T-helper 2 cell treated with Interferon-gamma antibody and Interleukin-4, amounts not matched to agents 5 μg/mL and 100 μg/mL, for 36 hours (primary cell): Measurements from ENCODE around the gene IFITM10.

ENCODE experiments used
- DNase-seq: peaks from one replicate; pipeline ENCODE4 v3.0.0; 2021; ENCODE audit warnings: low spot score
- H3K27ac Mint-ChIP-seq: one replicate; pipeline ENCODE4 v1.8.0; 2021; ENCODE audit warnings: mild to moderate bottlenecking, mixed read lengths
- H3K27me3 Mint-ChIP-seq: one replicate; pipeline ENCODE4 v1.8.0; 2021; ENCODE audit warnings: low read depth, mixed read lengths
- H3K36me3 Mint-ChIP-seq: one replicate; pipeline ENCODE4 v1.8.0; 2021; ENCODE audit warnings: low read depth, mixed read lengths
- H3K4me1 Mint-ChIP-seq: one replicate; pipeline ENCODE4 v1.8.0; 2021; ENCODE audit warnings: low read depth, mixed read lengths
- H3K4me3 Mint-ChIP-seq: one replicate; pipeline ENCODE4 v1.8.0; 2022; ENCODE audit warnings: mild to moderate bottlenecking, moderate library complexity, mixed read lengths
- H3K9me3 Mint-ChIP-seq: one replicate; pipeline ENCODE4 v1.8.0; 2021; ENCODE audit warnings: mixed read lengths

IFITM10 gene

DNA sequence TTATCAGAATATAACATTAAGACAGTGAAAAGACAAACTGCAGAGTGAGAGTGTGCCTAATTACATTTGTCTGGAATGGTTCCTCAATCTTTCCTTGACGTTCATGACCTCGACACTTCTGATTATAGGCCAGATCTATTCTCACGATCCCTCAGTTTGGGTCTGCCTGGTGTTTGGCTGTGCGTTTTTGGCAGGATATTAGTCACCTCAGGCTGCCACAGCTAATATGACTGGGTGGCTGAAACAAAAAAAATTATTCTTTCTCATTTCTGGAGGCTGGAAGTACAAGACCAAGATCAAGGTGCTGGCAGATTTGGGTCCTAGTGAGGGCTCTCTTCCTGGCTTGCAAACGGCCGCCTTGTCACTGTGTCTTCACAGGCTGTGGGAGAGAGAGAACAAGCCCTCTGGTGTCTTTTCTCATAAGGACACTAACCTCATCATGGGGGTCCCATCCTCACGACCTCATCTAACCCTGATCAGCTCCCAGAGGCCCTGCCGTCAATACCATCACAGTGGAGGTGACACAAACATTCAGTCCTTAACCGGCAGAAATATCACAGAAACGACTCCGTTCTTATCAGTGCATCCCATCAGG is 23.2 kb downstream of the IFITM10 start:
- no peak overlapping the region for H3K4me3 Mint-ChIP-seq
- H3K9me3 Mint-ChIP-seq, result peaks cover 9% of the 10 kb centered on the region
- peaks cover 36% of the 10 kb centered on the region for H3K27me3 Mint-ChIP-seq
- no peak overlapping the region for H3K27ac Mint-ChIP-seq
- no peaks in the 10 kb centered on the region for H3K36me3 Mint-ChIP-seq
- no peak for DNase-seq
- peaks cover 7% of the 10 kb centered on the region for H3K4me1 Mint-ChIP-seq

DNA sequence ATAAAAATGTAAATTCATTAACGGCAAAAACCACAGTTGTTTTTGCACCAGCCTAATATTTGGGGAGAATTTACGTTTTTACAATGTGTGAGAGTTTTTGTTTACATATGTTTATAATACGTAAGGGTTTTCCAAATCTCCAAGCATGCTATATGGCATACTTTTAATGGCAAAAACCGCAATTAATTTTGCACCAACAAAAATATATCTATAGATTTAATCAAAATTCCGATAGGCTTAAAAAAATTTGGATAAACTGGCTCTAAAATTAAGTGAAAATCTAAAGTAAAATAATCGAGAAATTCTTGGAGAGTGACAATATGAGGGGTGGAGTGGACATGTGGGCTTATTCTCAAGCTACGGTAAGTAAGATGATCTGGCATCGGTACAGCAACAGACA is 30.6 kb downstream of the IFITM10 start:
- Mint-ChIP-seq H3K4me1 (no peaks in the 10 kb centered on the region), H3K36me3 (no peaks in the 10 kb centered on the region), H3K27me3 (peaks cover 9% of the 10 kb centered on the region), H3K4me3 (no peak overlapping the region), H3K9me3 (no peaks in the 10 kb centered on the region), H3K27ac (no peak overlapping the region)
- no peak for DNase-seq

DNA sequence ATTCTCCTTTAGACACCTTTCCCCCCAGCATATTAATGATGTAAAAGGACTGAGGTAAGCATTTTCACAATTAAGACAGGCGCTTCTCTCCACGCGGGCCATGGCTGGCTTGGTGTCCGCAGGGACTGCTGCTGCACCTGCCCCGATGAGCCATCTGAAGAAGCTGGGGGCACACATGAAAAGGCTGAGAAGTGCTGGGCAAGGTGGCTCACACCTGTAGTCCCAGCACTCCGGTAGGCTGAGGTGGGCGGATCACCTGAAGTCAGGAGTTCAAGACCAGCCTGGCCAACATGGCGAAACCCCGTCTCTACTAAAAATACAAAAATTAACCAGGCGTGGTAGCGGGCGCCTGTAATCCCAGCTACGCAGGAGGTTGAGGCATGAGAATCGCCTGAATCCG is 32.1 kb downstream of the IFITM10 start:
- peaks cover 9% of the 10 kb centered on the region for H3K27me3 Mint-ChIP-seq
- no peak for DNase-seq
- no peak overlapping the region for H3K4me3 Mint-ChIP-seq
- H3K27ac Mint-ChIP-seq, result no peak overlapping the region
- no peaks in the 10 kb centered on the region for H3K4me1 Mint-ChIP-seq
- H3K9me3 Mint-ChIP-seq, result no peaks in the 10 kb centered on the region
- no peaks in the 10 kb centered on the region for H3K36me3 Mint-ChIP-seq

DNA sequence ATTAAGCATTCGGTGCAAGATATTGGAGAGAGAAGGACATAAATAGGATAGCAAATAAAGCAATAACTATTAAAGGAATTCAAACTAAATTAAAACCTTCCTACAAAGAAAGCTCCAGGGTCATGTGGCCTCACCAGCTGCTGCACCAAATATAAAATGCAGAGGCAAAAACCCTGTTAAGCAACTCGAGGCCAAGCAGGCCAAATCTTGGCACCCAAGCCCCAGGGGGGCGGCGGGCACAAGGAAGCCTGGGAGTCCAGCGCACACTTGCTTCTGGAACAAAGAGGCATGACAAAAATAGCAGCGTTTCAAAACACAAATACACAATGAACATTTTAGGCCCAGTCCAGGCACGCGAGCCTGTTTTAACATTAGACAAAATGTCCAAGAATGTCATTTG is 32.6 kb downstream of the IFITM10 start:
- DNase-seq, result no peak
- Mint-ChIP-seq H3K4me1 (no peaks in the 10 kb centered on the region), H3K36me3 (no peaks in the 10 kb centered on the region), H3K27ac (no peak overlapping the region), H3K9me3 (no peaks in the 10 kb centered on the region), H3K4me3 (no peak overlapping the region), H3K27me3 (peaks cover 5% of the 10 kb centered on the region)

DNA sequence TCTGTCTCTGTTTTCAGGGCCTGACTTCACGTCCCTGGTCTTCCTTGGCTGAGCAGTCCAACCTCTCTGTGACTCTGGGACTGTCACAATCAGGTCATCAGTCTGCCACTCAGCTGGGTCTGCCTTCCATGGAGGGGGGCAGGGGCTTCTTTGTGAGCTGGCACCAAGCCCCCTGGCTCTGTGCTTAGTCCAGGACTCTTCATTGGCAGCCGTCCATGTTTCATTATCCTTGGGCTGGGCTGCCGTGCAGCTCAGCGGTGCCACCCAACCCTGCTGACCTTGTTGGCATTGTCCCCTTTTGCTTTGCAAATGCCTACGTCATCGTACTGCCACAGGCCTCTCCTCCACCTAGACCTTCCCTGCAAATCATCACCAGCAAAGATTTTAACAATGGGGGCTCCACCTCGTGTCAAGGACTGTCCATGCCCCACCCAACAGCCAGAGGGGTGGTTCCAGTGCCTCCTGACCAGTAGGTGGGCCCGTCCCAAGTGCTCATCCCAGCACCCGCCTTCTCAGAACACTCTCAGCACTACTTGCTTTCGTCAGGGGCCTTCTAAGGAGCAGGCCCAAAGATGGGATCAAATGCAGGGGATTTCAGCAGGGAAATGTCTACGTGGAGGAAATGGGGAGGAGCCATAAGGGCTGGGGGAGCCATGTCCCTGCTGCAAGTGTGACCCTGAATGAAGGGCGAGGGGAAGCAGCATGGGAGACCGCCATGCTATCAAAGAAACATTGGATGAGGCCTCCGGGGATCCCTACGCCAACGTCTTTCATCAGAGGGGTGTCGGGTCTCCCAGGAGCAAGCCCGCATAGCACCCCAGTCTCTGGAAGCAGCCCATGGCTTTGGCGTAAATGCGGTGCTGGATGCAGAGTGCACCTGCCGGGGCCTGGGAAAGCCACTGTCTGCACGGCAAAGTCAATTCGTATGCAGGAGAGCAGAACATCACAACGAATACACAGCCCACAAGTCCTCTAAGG is 35.2 kb downstream of the IFITM10 start:
- Mint-ChIP-seq H3K4me3 (no peak overlapping the region), H3K9me3 (no peaks in the 10 kb centered on the region), H3K4me1 (no peaks in the 10 kb centered on the region), H3K27me3 (peaks cover 6% of the 10 kb centered on the region), H3K36me3 (no peaks in the 10 kb centered on the region), H3K27ac (no peak overlapping the region)
- DNase-seq, result no peak

DNA sequence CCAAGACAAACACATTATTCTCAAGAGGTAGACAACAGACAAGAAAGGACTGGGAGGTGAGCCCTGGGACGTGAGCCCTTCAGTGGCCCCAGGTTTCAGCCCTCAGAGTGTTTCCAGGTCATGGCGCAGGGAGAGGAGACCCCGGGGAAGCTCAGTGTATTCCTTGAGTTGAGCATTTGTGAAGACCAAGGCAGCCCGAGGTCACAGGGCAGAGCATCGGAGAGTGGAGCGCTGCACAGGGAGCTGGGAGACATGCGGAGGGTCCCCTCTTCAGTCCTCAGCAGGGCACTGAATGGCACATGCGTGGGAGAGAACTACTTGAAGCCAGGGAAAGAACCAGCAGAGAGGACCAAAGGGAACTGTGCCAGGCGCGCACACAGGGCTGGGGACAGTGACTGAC is 41.7 kb downstream of the IFITM10 start:
- Mint-ChIP-seq H3K27ac (no peak overlapping the region), H3K27me3 (peaks cover 14% of the 10 kb centered on the region), H3K36me3 (no peaks in the 10 kb centered on the region), H3K4me3 (no peak overlapping the region), H3K4me1 (peaks cover 5% of the 10 kb centered on the region), H3K9me3 (no peaks in the 10 kb centered on the region)
- DNase-seq, result no peak

DNA sequence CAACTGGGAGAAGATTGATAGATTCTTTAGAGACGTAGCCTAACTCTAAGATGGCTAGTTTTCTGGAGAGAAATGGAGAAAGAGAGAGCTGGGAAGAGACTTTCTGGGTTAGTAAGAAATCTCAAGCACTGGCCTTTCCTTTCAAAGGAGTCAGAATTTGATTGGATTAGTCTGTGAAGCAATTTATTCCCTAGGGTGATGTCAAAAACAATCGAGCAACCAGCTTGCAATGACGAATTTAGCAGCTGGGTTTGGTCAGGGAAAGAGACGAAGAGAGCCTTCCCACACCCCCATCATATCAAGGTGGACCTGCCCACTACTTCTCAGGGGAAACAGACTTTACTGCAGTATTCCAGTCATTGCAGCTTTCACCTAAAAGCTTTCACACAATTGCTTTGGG is 42.6 kb downstream of the IFITM10 start:
- no peak overlapping the region for H3K27ac Mint-ChIP-seq

DNA sequence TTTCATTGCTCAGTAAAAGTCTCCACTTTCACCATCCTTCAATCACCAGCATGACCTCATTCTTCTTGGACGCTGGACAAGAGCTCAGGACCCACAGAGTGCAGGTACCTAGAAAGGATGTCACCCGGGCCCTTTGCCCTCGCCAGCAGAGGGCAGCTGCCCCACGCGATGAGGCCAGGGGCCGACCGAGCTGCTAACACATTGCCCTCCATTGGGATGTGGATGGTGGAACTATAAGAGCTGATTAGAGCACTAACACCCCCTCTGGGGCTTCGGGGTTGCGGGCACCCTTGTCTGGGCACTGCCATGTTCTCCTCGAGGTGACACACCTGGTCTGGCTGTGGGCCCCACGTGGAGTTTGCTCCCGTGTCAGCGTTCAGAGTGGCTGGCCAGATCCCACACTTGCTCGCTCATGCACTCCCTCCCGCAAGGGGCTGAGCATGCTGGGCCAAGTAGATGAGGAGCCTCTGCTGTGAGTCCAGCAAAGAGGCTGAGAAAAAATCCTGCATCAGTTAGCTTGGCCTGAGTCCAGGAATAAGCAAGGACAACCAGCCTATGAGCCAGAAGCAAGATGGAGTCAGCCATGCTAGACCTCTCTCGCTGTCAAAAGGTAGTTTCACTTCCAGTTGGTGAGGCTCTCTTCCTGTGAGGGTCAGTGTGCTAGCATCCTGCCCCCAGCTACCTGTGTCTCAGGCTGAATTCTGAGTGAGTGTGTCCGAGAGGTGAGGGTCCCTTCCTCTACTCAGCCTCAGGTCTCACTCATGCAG is 43.6 kb downstream of the IFITM10 start:
- H3K4me3 Mint-ChIP-seq, result no peak overlapping the region
- peaks cover 5% of the 10 kb centered on the region for H3K4me1 Mint-ChIP-seq
- H3K9me3 Mint-ChIP-seq, result peaks cover 5% of the 10 kb centered on the region
- no peak for DNase-seq
- H3K36me3 Mint-ChIP-seq, result no peaks in the 10 kb centered on the region
- no peak overlapping the region for H3K27ac Mint-ChIP-seq
- H3K27me3 Mint-ChIP-seq, result peaks cover 14% of the 10 kb centered on the region

More for the DNA sequence above, 42.6 kb downstream of the IFITM10 start:
- Mint-ChIP-seq H3K4me3 (no peak overlapping the region), H3K27me3 (peaks cover 14% of the 10 kb centered on the region), H3K9me3 (no peaks in the 10 kb centered on the region), H3K36me3 (no peaks in the 10 kb centered on the region), H3K4me1 (peaks cover 5% of the 10 kb centered on the region)
- no peak for DNase-seq

DNA sequence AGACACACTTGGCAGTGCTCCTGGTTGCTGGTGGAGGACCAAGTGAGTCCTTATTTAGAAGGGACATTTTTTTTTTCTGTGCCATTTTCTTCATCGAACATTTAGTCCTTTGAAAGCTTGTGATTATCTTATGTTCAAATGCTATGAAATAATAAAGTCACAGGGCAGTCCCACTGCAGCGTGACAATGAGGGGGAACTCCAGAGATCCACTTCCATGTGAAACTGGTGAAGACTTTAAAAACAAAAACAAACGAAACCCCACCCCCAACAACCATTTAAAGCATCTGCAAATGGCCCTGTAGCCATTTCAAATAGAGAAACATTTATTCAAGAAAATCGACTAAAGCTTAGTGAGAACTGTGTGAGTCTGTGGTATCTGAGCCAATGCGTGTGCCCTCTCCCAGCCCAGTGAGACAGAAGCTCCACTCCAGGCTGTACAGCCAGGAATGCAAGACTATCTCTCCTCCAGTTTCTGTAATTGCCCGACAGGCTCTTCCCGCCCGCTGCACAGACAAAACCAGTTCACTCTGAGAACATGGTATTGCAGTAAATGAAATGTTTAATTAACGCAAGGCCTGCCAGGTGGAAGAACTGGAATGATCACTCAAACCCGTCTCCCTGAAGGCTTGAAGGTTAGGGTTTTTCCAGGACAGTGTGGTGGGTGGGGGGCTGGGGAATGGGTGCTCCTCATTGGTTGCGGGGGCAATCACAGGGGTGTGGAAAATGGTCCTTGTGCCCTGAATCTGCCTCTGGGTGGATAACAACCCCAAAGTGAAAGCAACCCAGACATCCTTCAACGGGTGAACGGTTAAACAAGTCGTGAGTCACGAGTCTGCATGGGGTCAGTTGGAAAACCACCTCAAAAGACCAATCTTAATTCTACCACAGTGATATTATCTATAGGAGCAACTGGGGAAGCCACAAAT is 45.0 kb downstream of the IFITM10 start:
- peaks cover 11% of the 10 kb centered on the region for H3K4me1 Mint-ChIP-seq
- DNase-seq, result no peak
- H3K9me3 Mint-ChIP-seq, result peaks cover 6% of the 10 kb centered on the region
- no peak overlapping the region for H3K4me3 Mint-ChIP-seq
- H3K27me3 Mint-ChIP-seq, result peaks cover 11% of the 10 kb centered on the region
- no peak overlapping the region for H3K27ac Mint-ChIP-seq
- no peaks in the 10 kb centered on the region for H3K36me3 Mint-ChIP-seq

DNA sequence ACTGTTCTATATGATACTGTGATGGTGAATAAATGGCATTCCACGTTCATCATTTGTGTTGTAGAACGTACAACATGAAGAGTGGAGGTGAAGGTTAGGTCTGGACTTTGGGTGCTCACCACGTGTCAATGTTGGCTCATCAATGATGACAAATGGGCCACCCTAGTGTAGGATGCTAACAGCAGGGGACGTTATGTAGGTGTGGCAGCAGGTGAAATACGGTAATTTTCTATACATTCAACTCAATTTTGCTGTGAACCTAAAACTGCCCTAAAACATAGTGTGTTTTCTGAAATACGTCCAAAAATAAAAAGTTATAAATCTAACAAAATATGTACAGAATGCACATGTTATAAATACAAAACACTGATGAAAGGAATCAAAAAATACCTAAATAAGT is 47.2 kb downstream of the IFITM10 start:
- Mint-ChIP-seq H3K9me3 (peaks cover 6% of the 10 kb centered on the region), H3K4me1 (peaks cover 11% of the 10 kb centered on the region), H3K4me3 (no peak overlapping the region), H3K27ac (no peak overlapping the region), H3K36me3 (no peaks in the 10 kb centered on the region), H3K27me3 (peaks cover 2% of the 10 kb centered on the region)
- DNase-seq, result no peak

DNA sequence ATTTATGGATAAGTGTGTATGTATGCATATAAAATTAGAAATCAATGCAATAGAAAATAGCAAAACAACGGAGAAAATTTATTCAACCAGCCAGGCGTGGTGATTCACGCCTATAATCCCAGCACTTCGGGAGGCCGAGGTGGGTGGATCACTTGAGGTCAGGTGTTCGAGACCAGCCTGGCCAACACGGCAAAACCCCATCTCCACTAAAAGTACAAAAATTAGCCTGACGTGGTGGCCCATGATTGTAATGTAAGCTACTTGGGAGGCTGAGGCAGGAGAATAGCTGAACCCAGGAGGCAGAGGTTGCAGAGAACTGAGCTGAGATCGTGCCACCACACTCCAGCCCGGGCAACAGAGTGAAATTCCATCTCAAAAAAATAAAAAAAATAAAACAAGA is 47.9 kb downstream of the IFITM10 start:
- Mint-ChIP-seq H3K36me3 (no peaks in the 10 kb centered on the region), H3K27me3 (peaks cover 2% of the 10 kb centered on the region), H3K27ac (no peak overlapping the region), H3K4me3 (no peak overlapping the region), H3K9me3 (peaks cover 6% of the 10 kb centered on the region), H3K4me1 (peaks cover 11% of the 10 kb centered on the region)
- DNase-seq, result no peak

DNA sequence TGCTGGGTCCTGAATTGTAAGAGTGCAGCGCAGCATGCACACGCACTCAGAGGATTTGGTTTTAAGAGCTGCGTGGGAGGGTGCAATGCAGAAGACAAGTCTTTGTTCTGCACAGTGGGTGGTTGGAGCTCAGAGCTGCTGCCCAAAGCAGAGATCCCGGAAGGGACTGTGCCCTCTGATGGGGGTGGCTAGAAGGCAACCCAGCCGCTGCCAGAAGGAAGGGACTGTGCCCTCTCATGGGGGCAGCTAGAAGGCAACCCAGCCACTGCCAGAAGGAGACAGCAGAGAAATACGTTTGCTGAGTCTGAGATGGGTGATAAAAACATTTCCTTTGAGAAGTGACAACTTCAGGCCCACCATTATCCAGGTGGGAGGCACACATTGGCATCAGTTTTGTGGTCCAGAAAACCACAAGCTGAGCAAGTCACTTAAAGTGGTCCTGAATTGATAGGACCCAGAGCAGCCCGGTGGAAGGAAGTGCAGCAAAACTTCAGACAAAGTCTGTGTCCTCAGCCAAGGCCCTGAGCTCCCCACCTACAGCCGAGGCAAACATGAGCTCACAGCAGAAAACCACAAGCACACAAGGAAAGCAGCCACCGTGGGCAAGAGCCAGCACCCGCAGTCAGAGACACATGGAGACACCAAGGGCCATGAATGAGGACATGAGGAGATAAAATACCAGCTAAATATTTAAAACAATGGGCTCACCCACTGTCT is 49.1 kb downstream of the IFITM10 start:
- no peak for DNase-seq
- Mint-ChIP-seq H3K4me1 (peaks cover 11% of the 10 kb centered on the region), H3K27me3 (peaks cover 2% of the 10 kb centered on the region)

DNA sequence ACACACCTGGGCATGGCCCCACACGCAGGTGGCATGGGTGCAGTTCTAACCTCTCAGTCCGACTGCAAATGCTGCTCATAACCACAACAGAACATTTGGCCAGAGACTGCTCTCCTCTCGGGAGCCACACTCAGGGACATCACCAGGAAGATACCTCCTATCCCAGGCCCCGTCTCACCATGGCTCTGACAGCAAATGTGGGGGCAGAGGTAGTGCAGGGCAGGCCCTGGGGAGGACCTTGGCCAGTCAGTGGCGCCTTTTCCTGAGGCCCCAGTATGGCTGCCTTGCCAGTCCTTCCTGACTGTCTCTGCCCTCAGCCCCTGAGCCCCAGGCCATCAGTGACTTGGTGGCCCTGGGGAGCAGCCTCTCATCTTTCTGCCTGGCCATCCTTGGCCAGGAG is 50.6 kb downstream of the IFITM10 start:
- Mint-ChIP-seq H3K27ac (no peak overlapping the region), H3K36me3 (no peaks in the 10 kb centered on the region), H3K4me3 (no peak overlapping the region), H3K27me3 (peaks cover 2% of the 10 kb centered on the region), H3K9me3 (peaks cover 6% of the 10 kb centered on the region), H3K4me1 (peaks cover 6% of the 10 kb centered on the region)
- DNase-seq, result no peak

More for the DNA sequence above, 49.1 kb downstream of the IFITM10 start:
- no peak overlapping the region for H3K4me3 Mint-ChIP-seq
- H3K9me3 Mint-ChIP-seq, result peaks cover 6% of the 10 kb centered on the region
- no peak overlapping the region for H3K27ac Mint-ChIP-seq
- H3K36me3 Mint-ChIP-seq, result no peaks in the 10 kb centered on the region
